HL-60 (cell line): Measurements from ENCODE around the gene UPP2.

ENCODE experiments used
- DNase-seq, 2 experiments: peaks; one replicate each; pipeline ENCODE4 v3.0.0-alpha.2; 2010 to 2020; ENCODE audit warnings: low read depth in 1 of 2, low spot score in 1 of 2
- H3K27ac ChIP-seq: fragments of 250-450 bp; sonication (Bioruptor Pico); replicated peaks from 2 replicates; pipeline ENCODE4 v1.5.1; 2020; ENCODE audit warnings: mild to moderate bottlenecking, moderate library complexity
- H3K27me3 ChIP-seq: fragments of 250-450 bp; sonication (Bioruptor Pico); 2 replicates; pipeline ENCODE4 v1.5.1; 2021; ENCODE audit warnings: mild to moderate bottlenecking, moderate library complexity; ENCODE audit not compliant: insufficient read depth, poor library complexity, severe bottlenecking
- H3K4me3 ChIP-seq: replicated peaks from 2 replicates; pipeline ENCODE4 v1.5.1; 2011; ENCODE audit warnings: mild to moderate bottlenecking, control low read depth, low read length; ENCODE audit not compliant: insufficient read depth
- GABPA ChIP-seq: IDR thresholded peaks from 2 replicates; pipeline ENCODE4 v1.6.1; 2012; ENCODE audit warnings: low read depth
- POLR2AphosphoS5 ChIP-seq: IDR thresholded peaks from 2 replicates; pipeline ENCODE4 v1.6.1; 2012; ENCODE audit warnings: low read depth
- SPI1 ChIP-seq: IDR thresholded peaks from 2 replicates; pipeline ENCODE4 v1.6.1; 2012; ENCODE audit warnings: low read depth, mild to moderate bottlenecking, borderline replicate concordance
- TF ChIP-seq, protein P1 (sequence below): IDR thresholded peaks from 2 replicates; pipeline ENCODE4 v1.6.1; 2012; ENCODE audit warnings: low read depth; ENCODE audit not compliant: insufficient replicate concordance
- TF ChIP-seq, protein P2 (sequence below): IDR thresholded peaks from one replicate; pipeline ENCODE4 v1.5.1; 2011; ENCODE audit warnings: low read length, control low read depth, inconsistent platforms; ENCODE audit not compliant: insufficient read depth

Gene UPP2

DNA sequence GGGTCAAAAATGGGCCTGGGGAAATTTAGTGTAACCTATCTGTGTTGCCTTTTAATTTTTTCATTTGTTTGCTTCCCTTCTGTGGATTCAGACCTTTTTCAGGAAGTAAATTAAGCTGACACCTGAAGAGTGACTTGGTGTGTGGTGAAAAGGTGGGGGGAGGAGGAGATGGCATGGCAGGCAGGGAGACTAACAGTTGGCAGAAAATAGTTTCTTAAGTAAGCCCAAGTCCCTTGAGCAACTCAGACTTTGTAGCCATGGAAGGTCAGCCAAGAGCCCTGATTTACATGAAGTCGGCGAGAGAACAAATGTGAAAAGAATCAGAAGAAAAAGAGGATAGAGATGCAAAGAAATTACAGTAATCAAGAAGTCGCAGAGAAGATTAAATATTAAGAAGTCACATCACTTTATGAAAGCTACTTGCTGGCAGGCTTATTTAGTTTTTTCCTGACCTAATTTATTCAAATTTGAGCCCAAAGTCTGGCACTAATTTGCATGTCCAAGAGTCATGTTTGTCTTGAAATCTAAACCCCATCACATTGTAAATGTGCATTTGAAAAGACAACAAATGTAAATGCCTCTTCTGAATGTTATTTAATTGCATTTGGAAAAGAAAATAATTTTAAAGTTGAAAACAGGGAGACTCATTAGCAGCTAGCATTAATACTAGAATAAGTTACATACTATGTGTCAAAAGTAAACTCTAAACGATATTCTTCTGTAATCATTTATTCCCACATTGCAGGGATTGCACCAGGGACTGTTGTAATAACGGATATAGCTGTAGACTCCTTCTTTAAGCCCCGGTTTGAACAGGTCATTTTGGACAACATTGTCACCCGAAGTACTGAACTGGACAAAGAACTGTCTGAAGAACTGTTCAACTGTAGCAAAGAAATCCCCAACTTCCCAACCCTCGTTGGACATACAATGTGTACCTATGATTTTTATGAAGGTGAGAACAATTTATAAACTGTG, 19.3 kb downstream of the UPP2 start:
- no peak overlapping the region for H3K27ac ChIP-seq
- no peak for TF ChIP-seq GABPA
- no peak overlapping the region for H3K4me3 ChIP-seq
- H3K27me3 ChIP-seq: no peaks in the 10 kb centered on the region
- DNase-seq: no peak

DNA sequence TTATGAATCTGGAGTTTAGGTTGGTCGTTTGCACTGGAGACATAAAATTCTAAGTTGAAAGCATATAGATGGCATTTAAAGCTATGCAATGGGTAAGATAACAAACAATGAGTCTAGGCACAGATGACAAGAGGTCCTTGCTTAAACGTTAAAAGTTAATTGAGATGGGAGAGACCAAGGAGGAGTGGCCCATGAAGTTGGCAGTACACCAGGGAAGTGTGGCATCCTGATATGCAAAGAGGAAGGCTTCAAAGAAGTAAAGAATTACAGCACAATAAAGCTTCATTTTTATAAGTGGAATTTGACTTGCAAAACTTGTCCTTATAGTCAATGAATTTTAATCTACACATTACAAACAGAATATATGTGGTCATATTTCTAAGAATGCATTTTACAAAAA, 23.2 kb downstream of the UPP2 start:
- Histone ChIP-seq H3K27me3 (no peaks in the 10 kb centered on the region), H3K27ac (no peak overlapping the region), H3K4me3 (no peak overlapping the region)
- DNase-seq: no peak
- TF ChIP-seq SPI1 (no peak), GABPA (no peak), POLR2AphosphoS5 (no peak)
- TF ChIP-seq, protein P1, sequence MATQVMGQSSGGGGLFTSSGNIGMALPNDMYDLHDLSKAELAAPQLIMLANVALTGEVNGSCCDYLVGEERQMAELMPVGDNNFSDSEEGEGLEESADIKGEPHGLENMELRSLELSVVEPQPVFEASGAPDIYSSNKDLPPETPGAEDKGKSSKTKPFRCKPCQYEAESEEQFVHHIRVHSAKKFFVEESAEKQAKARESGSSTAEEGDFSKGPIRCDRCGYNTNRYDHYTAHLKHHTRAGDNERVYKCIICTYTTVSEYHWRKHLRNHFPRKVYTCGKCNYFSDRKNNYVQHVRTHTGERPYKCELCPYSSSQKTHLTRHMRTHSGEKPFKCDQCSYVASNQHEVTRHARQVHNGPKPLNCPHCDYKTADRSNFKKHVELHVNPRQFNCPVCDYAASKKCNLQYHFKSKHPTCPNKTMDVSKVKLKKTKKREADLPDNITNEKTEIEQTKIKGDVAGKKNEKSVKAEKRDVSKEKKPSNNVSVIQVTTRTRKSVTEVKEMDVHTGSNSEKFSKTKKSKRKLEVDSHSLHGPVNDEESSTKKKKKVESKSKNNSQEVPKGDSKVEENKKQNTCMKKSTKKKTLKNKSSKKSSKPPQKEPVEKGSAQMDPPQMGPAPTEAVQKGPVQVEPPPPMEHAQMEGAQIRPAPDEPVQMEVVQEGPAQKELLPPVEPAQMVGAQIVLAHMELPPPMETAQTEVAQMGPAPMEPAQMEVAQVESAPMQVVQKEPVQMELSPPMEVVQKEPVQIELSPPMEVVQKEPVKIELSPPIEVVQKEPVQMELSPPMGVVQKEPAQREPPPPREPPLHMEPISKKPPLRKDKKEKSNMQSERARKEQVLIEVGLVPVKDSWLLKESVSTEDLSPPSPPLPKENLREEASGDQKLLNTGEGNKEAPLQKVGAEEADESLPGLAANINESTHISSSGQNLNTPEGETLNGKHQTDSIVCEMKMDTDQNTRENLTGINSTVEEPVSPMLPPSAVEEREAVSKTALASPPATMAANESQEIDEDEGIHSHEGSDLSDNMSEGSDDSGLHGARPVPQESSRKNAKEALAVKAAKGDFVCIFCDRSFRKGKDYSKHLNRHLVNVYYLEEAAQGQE: no peak
- TF ChIP-seq, protein P2, sequence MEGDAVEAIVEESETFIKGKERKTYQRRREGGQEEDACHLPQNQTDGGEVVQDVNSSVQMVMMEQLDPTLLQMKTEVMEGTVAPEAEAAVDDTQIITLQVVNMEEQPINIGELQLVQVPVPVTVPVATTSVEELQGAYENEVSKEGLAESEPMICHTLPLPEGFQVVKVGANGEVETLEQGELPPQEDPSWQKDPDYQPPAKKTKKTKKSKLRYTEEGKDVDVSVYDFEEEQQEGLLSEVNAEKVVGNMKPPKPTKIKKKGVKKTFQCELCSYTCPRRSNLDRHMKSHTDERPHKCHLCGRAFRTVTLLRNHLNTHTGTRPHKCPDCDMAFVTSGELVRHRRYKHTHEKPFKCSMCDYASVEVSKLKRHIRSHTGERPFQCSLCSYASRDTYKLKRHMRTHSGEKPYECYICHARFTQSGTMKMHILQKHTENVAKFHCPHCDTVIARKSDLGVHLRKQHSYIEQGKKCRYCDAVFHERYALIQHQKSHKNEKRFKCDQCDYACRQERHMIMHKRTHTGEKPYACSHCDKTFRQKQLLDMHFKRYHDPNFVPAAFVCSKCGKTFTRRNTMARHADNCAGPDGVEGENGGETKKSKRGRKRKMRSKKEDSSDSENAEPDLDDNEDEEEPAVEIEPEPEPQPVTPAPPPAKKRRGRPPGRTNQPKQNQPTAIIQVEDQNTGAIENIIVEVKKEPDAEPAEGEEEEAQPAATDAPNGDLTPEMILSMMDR: no peak

DNA sequence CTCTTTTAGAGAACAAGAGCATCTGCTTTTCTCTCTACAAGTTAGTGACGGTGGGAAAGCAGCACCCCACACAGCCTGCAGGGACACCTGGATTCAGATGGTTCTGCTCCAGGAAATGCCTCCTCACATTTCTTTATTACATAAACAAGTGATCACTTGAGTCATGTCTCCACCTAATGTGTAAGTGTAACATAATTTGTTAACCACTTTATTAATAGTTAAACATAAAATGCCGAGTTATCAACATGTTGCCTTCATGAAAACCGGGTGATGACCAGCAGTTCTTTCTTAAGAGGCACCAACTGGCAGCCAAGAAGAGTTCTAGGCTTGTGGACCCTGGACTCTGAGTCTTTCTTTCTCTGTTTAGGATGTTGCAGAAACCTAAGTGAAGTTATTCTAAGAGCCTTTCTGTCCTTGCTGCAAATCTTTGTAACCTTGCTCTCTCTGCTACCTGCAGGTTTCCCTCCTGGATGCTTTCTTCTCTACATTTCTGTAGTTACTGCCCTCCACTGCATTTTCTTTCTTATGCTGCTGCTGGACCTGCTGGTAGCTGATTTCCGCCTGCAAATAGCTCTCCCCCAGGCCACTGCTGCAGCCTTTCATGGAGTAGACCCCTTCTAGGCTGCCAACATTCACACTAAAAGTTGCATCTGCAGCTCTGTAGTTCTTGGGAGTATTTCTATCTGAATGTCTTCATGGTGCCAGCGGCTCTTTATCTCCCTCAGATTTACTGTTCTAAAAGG, 24.3 kb downstream of the UPP2 start:
- Histone ChIP-seq H3K4me3 (no peak overlapping the region), H3K27me3 (no peaks in the 10 kb centered on the region), H3K27ac (no peak overlapping the region)
- TF ChIP-seq, protein P1: no peak
- TF ChIP-seq POLR2AphosphoS5: no peak
- TF ChIP-seq, protein P2: no peak
- no peak for TF ChIP-seq SPI1
- no peak for TF ChIP-seq GABPA
- DNase-seq: no peak

DNA sequence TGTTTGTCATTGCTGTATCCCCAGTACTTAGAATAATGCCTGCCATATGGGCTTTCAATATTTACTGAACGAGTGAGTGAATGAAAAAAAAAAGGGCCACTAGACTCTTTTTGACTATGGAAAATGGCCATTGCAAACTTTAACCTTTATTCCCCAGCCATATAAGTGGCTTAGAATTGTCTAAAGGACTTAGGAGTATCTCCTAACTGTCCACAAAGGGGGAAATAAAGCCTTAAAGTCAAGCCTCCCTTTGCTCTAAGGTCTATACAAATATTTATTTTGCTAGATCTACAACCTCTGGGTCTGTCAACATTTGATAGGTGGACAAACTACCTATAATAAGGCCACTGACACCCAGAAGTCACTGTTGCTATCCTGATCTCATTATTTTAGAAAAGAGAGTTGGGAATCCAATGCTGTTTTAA, 25.7 kb downstream of the UPP2 start:
- H3K27me3 ChIP-seq: no peaks in the 10 kb centered on the region
- no peak for DNase-seq
- TF ChIP-seq, protein P2: no peak
- TF ChIP-seq GABPA (no peak), POLR2AphosphoS5 (no peak), SPI1 (no peak)
- TF ChIP-seq, protein P1: no peak
- H3K4me3 ChIP-seq: no peak overlapping the region
- H3K27ac ChIP-seq: no peak overlapping the region
